Kidney (tissue), 14 donors: ENCODE measurements around the gene GJD3. TPM values are rescaled to one million over a fixed set of nuclear protein-coding genes. Genes with fewer than 3 reads are reported as not detected.

Source experiments
- DNase-seq, 5 donors: peaks; one replicate each; pipeline ENCODE4 v3.0.0-alpha.2; 2013 to 2020
- FAIRE-seq: peaks from 2 replicates; lab custom pipeline; 2012; peaks lifted over from hg19 to GRCh38; lab: Jason Lieb, UNC
- H3K27ac ChIP-seq, 2 donors: one replicate each; pipeline ENCODE4 v1.7.0; 2013; ENCODE audit warnings: low read depth in 2 of 2, low read length in 2 of 2, inconsistent platforms in 1 of 2
- H3K27me3 ChIP-seq: one replicate; pipeline ENCODE4 v1.7.1; 2013; ENCODE audit warnings: low read length, inconsistent platforms; ENCODE audit not compliant: control insufficient read depth, insufficient read depth
- H3K36me3 ChIP-seq, 3 donors: one replicate each; pipeline versions ENCODE4 v1.7.0 to v1.7.1; 2013; ENCODE audit warnings: low read length in 3 of 3, control low read depth in 1 of 3, inconsistent platforms in 1 of 3; ENCODE audit not compliant: insufficient read depth in 3 of 3, control insufficient read depth in 2 of 3
- H3K4me1 ChIP-seq, 3 donors: one replicate each; pipeline versions ENCODE4 v1.7.0 to v1.7.1; 2013; ENCODE audit warnings: low read length in 3 of 3, inconsistent platforms in 1 of 3, low read depth in 1 of 3; ENCODE audit not compliant: control insufficient read depth in 2 of 3, insufficient read depth in 2 of 3
- H3K4me3 ChIP-seq, 3 donors: one replicate each; pipeline versions ENCODE4 v1.7.0 to v1.8.1; 2013; ENCODE audit warnings: low read length in 3 of 3, control low read depth in 1 of 3, inconsistent platforms in 1 of 3
- H3K9ac ChIP-seq, 3 donors: one replicate each; pipeline versions ENCODE4 v1.7.0 to v1.7.1; 2013; ENCODE audit warnings: low read length in 3 of 3, control low read depth in 1 of 3, inconsistent platforms in 1 of 3
- H3K9me3 ChIP-seq, 3 donors: one replicate each; pipeline versions ENCODE4 v1.7.0 to v1.7.1; 2013; ENCODE audit warnings: low read length in 3 of 3, control low read depth in 1 of 3, inconsistent platforms in 1 of 3; ENCODE audit not compliant: control insufficient read depth in 2 of 3, insufficient read depth in 1 of 3
- intact Hi-C: fragments of 100-400 bp; cut with DNase I; formaldehyde crosslinking; loops from one replicate; pipeline ENCODE4 v1.11.1; 2022
- polyA plus RNA-seq: library from polyadenylated mRNA; stranded (reverse); fragments of 350-450 nt; fragmentation: Illumina TruSeq; extraction: RNeasy Lipid Tissue Mini Kit (QIAGEN cat#74804); gene quantifications from one replicate; pipeline ENCODE4 v1.2.3, GENCODE V29; 2014; ENCODE audit warnings: low read depth, low replicate concordance; ENCODE audit not compliant: insufficient read depth
- total RNA-seq: library from RNA; stranded (reverse); fragmentation: NEBNext Ultra II Directional; extraction: Animal tissue kit (Norgen Biotek cat#: 25700); gene quantifications from one replicate; pipeline ENCODE4 v1.2.1, GENCODE V29; 2021
- TF ChIP-seq, protein P1 (sequence below): IDR thresholded peaks from 3 replicates; pipeline ENCODE4 v1.5.1; 2012; ENCODE audit warnings: mild to moderate bottlenecking, moderate library complexity, borderline replicate concordance; ENCODE audit not compliant: insufficient read depth; ENCODE audit errors: extremely low read depth
- donor health status: control.
- donor health status: control.
- donor health status: control.
- donor health status: control.
- donor health status: control.
- donor health status: DM: yes; HTN: yes; CAD: no.
- donor health status: Normal renal cell carcinoma (clear cell type).

The GJD3 gene
- total and polyA plus RNA-seq, 2 donors from 2014 or later: 2.6 TPM; not detected in 1

DNA sequence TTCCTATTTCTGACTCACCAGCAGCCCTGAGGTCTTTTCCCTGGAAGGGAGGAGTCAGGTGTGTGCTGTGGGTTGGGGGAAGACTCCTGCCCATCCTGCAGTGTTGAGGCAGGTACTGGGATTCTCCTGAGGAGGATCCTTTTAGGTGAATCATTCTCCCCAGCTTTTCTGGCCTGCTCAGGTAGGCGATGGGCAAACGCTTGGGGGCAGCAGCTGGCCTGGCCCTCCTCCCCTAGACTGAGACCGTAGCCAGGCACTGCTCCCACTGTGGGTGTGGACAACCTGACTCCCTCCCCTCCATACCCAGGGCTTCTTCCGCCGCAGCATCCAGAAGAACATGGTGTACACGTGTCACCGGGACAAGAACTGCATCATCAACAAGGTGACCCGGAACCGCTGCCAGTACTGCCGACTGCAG lies 15.1 kb downstream of the GJD3 start:
- H3K36me3 ChIP-seq: peaks cover 3 to 37% (median 16%) of the 10 kb centered on the region in 3 donors
- FAIRE-seq: no peak

DNA sequence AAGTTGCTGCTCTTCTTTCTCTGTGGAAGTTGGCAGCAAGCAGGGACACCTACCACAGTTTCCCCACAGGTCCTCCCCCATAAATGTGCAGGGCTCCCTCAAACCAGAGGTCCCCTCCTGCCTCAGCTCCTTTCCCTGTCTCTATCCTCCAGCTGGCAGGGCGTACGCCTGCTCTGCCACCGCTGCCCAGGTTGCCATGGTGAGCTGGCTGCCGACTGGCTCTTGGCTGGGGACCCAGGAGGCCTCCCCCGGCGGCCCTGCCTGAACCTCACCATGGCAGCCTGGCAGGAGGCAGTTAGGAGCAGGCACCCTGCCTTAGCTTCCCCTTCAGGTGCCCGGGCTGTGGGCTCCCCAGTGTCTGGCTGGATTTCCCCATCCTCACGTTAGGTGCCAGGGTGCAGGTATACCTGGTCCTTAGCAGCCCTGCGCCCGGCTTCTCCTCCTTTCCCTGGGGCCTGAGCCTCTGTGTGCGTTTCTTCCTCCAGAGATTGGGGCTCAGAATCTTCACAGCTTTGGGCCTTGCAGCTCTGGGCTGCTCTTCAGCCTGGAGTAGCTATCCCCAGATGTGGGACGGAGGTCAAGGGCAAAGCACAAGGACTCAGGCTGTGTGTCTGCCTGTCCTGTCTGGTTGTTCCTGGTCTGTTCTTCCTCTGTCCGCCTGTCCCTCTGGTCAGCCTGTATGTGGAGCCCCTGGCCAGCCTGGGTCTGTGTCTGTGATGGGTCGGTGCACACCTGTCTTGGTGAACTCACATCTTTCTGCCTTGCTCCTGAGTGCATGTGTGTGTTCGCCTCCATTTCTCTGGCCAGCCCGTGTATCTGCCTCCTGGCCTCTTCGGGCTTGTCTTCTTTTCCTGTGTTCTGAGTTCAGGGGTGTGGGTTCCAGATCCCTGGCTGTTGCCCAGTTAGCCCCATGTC lies 15.7 kb downstream of the GJD3 start:
- H3K4me1 ChIP-seq: peaks cover 4 to 83% (median 66%) of the 10 kb centered on the region in 3 donors
- TF ChIP-seq, protein P1, sequence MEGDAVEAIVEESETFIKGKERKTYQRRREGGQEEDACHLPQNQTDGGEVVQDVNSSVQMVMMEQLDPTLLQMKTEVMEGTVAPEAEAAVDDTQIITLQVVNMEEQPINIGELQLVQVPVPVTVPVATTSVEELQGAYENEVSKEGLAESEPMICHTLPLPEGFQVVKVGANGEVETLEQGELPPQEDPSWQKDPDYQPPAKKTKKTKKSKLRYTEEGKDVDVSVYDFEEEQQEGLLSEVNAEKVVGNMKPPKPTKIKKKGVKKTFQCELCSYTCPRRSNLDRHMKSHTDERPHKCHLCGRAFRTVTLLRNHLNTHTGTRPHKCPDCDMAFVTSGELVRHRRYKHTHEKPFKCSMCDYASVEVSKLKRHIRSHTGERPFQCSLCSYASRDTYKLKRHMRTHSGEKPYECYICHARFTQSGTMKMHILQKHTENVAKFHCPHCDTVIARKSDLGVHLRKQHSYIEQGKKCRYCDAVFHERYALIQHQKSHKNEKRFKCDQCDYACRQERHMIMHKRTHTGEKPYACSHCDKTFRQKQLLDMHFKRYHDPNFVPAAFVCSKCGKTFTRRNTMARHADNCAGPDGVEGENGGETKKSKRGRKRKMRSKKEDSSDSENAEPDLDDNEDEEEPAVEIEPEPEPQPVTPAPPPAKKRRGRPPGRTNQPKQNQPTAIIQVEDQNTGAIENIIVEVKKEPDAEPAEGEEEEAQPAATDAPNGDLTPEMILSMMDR: no peak
- DNase-seq (no peak), FAIRE-seq (no peak)
- peak overlapping the region in 1 of 3 donors; percentile 39 for H3K4me3 ChIP-seq
- H3K9me3 ChIP-seq: no peaks in the 10 kb centered on the region
- H3K9ac ChIP-seq: peak overlapping the region in 1 of 3 donors; percentile 22
- no peaks in the 10 kb centered on the region for H3K27me3 ChIP-seq
- intact Hi-C loops: no loop called here
- peak overlapping the region in 1 of 2 donors; percentile 74 for H3K27ac ChIP-seq
- peaks cover 3 to 34% (median 16%) of the 10 kb centered on the region in 3 donors for H3K36me3 ChIP-seq

More for the DNA sequence above, 15.1 kb downstream of the GJD3 start:
- H3K4me3 ChIP-seq: no peak overlapping the region
- no peaks in the 10 kb centered on the region for H3K27me3 ChIP-seq
- DNase-seq: no peak
- TF ChIP-seq, protein P1: no peak
- H3K9me3 ChIP-seq: no peaks in the 10 kb centered on the region
- intact Hi-C loops: no loop called here
- H3K27ac ChIP-seq: no peak overlapping the region
- H3K4me1 ChIP-seq: peaks cover 4 to 78% (median 64%) of the 10 kb centered on the region in 3 donors
- H3K9ac ChIP-seq: no peak overlapping the region

DNA sequence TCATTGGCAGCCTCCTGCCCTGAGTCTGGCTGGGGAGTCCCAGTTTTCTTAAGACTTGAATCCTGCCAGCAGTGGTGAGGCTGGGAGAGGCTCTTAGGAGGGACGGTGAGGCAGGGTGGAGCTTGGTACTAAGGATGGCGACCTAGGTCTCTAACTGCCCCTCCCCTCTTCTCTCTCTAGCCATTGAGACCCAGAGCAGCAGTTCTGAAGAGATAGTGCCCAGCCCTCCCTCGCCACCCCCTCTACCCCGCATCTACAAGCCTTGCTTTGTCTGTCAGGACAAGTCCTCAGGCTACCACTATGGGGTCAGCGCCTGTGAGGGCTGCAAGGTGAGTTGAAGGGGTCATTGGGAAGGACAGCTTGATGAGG lies 16.4 kb downstream of the GJD3 start:
- peaks cover 4 to 88% (median 66%) of the 10 kb centered on the region in 3 donors for H3K4me1 ChIP-seq
- intact Hi-C loops: no loop called here
- H3K27ac ChIP-seq: peak overlapping the region; percentile 74 to 93
- H3K9ac ChIP-seq: peak overlapping the region in 1 of 3 donors; percentile 22
- DNase-seq (no peak), FAIRE-seq (no peak)
- no peaks in the 10 kb centered on the region for H3K9me3 ChIP-seq
- H3K4me3 ChIP-seq: peak overlapping the region in 1 of 3 donors; percentile 39
- H3K36me3 ChIP-seq: peaks cover 3 to 32% (median 16%) of the 10 kb centered on the region in 3 donors
- TF ChIP-seq, protein P1: no peak
- no peaks in the 10 kb centered on the region for H3K27me3 ChIP-seq
